GM12892 (cell line): ENCODE results near the gene NFAT5.

ENCODE experiments used
- POLR2A ChIP-seq: IDR thresholded peaks from 2 replicates; pipeline ENCODE4 v1.6.1; 2011; ENCODE audit warnings: low read depth, low read length, control low read depth
- POLR2AphosphoS5 ChIP-seq: IDR thresholded peaks from 2 replicates; pipeline ENCODE4 v1.6.1; 2011; ENCODE audit warnings: low read depth, low read length, control low read depth
- TAF1 ChIP-seq: IDR thresholded peaks from 2 replicates; pipeline ENCODE4 v1.6.1; 2011; ENCODE audit warnings: low read depth, mild to moderate bottlenecking, control low read depth, low read length, borderline replicate concordance

GRCh38 chr16:69565671-69566239 lies at the start of gene NFAT5:
- TF ChIP-seq POLR2A: peak; percentile 77; the same call in 1 of the 2 replicates
- peak; percentile 75 for TF ChIP-seq POLR2AphosphoS5
- TF ChIP-seq TAF1: peak; percentile 93
